ENCODE data around the gene THADA. TPM values are rescaled to one million over a fixed set of nuclear protein-coding genes. Genes with fewer than 3 reads are reported as not detected.

The THADA gene
- total RNA-seq, 1 experiment from 2014 or later, result 27.5 TPM

DNA sequence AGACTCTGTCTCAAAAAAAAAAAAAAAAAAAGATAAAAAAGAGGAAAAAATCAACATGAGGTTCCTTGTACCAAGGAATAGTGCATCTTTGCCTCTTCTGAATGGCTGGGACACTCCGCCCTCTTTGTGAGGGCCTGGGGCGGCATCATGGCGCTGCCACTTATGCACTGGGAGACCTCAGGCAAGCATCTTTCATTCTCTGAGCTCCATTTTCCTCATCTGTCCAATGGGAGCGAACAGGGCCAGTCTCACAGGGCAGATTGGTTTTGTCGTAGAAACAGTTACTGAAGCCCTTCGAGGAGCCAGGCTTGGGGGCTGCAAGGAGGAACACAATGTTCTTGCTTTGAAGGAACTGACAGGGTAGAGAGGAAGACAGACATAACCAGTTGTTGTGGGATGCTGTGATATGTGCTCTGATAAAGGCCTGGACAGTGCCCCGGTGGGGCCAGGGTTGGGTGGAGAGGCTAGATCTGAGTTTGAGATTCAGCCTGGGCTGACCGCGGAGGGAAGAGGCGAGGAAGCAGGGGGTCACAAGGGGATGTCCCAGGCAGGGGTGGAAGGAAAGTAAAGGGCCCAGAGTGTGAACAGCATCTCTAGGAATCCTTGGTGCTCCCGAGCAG, 383.5 kb downstream of the THADA start:
- TF ChIP-seq ZBTB21 (CRISPR knock-in tag; IDR thresholded peaks at IDR 0.05; ENCODE audit: borderline replicate concordance), result no peak
- TF ChIP-seq KAT7 (CRISPR knock-in tag; IDR thresholded peaks at IDR 0.05; ENCODE audit: borderline replicate concordance), result no peak
- TF ChIP-seq, protein P1, sequence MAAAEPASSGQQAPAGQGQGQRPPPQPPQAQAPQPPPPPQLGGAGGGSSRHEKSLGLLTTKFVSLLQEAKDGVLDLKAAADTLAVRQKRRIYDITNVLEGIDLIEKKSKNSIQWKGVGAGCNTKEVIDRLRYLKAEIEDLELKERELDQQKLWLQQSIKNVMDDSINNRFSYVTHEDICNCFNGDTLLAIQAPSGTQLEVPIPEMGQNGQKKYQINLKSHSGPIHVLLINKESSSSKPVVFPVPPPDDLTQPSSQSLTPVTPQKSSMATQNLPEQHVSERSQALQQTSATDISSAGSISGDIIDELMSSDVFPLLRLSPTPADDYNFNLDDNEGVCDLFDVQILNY (CRISPR knock-in tag; IDR thresholded peaks at IDR 0.05), result no peak
- TF ChIP-seq ZNF671 (CRISPR knock-in tag; IDR thresholded peaks at IDR 0.05), result no peak
- TF ChIP-seq, protein P2, sequence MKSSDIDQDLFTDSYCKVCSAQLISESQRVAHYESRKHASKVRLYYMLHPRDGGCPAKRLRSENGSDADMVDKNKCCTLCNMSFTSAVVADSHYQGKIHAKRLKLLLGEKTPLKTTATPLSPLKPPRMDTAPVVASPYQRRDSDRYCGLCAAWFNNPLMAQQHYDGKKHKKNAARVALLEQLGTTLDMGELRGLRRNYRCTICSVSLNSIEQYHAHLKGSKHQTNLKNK (CRISPR knock-in tag; IDR thresholded peaks at IDR 0.05), result no peak
- TF ChIP-seq SOX15 (CRISPR knock-in tag; IDR thresholded peaks at IDR 0.05), result no peak
- TF ChIP-seq ZNF219 (CRISPR knock-in tag; IDR thresholded peaks at IDR 0.05; ENCODE audit: borderline replicate concordance), result no peak
- no peak for TF ChIP-seq ETV6 (CRISPR knock-in tag; IDR thresholded peaks at IDR 0.05)
- TF ChIP-seq, protein P3, sequence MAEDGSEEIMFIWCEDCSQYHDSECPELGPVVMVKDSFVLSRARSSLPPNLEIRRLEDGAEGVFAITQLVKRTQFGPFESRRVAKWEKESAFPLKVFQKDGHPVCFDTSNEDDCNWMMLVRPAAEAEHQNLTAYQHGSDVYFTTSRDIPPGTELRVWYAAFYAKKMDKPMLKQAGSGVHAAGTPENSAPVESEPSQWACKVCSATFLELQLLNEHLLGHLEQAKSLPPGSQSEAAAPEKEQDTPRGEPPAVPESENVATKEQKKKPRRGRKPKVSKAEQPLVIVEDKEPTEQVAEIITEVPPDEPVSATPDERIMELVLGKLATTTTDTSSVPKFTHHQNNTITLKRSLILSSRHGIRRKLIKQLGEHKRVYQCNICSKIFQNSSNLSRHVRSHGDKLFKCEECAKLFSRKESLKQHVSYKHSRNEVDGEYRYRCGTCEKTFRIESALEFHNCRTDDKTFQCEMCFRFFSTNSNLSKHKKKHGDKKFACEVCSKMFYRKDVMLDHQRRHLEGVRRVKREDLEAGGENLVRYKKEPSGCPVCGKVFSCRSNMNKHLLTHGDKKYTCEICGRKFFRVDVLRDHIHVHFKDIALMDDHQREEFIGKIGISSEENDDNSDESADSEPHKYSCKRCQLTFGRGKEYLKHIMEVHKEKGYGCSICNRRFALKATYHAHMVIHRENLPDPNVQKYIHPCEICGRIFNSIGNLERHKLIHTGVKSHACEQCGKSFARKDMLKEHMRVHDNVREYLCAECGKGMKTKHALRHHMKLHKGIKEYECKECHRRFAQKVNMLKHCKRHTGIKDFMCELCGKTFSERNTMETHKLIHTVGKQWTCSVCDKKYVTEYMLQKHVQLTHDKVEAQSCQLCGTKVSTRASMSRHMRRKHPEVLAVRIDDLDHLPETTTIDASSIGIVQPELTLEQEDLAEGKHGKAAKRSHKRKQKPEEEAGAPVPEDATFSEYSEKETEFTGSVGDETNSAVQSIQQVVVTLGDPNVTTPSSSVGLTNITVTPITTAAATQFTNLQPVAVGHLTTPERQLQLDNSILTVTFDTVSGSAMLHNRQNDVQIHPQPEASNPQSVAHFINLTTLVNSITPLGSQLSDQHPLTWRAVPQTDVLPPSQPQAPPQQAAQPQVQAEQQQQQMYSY (CRISPR knock-in tag; IDR thresholded peaks at IDR 0.05), result no peak
- no peak for TF ChIP-seq ELF4 (CRISPR knock-in tag; IDR thresholded peaks at IDR 0.05; ENCODE audit: low read depth)
- no peak for TF ChIP-seq SP1 (CRISPR knock-in tag; conservative IDR thresholded peaks at IDR 0.05)
- no peak for TF ChIP-seq ZNF396 (CRISPR knock-in tag; IDR thresholded peaks at IDR 0.05; ENCODE audit: borderline replicate concordance)
- TF ChIP-seq, protein P4, sequence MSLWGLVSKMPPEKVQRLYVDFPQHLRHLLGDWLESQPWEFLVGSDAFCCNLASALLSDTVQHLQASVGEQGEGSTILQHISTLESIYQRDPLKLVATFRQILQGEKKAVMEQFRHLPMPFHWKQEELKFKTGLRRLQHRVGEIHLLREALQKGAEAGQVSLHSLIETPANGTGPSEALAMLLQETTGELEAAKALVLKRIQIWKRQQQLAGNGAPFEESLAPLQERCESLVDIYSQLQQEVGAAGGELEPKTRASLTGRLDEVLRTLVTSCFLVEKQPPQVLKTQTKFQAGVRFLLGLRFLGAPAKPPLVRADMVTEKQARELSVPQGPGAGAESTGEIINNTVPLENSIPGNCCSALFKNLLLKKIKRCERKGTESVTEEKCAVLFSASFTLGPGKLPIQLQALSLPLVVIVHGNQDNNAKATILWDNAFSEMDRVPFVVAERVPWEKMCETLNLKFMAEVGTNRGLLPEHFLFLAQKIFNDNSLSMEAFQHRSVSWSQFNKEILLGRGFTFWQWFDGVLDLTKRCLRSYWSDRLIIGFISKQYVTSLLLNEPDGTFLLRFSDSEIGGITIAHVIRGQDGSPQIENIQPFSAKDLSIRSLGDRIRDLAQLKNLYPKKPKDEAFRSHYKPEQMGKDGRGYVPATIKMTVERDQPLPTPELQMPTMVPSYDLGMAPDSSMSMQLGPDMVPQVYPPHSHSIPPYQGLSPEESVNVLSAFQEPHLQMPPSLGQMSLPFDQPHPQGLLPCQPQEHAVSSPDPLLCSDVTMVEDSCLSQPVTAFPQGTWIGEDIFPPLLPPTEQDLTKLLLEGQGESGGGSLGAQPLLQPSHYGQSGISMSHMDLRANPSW (CRISPR knock-in tag; conservative IDR thresholded peaks at IDR 0.05; ENCODE audit: low read depth), result no peak
- no peak for TF ChIP-seq NFE2L1 (CRISPR knock-in tag; IDR thresholded peaks at IDR 0.05)
- TF ChIP-seq, protein P5, sequence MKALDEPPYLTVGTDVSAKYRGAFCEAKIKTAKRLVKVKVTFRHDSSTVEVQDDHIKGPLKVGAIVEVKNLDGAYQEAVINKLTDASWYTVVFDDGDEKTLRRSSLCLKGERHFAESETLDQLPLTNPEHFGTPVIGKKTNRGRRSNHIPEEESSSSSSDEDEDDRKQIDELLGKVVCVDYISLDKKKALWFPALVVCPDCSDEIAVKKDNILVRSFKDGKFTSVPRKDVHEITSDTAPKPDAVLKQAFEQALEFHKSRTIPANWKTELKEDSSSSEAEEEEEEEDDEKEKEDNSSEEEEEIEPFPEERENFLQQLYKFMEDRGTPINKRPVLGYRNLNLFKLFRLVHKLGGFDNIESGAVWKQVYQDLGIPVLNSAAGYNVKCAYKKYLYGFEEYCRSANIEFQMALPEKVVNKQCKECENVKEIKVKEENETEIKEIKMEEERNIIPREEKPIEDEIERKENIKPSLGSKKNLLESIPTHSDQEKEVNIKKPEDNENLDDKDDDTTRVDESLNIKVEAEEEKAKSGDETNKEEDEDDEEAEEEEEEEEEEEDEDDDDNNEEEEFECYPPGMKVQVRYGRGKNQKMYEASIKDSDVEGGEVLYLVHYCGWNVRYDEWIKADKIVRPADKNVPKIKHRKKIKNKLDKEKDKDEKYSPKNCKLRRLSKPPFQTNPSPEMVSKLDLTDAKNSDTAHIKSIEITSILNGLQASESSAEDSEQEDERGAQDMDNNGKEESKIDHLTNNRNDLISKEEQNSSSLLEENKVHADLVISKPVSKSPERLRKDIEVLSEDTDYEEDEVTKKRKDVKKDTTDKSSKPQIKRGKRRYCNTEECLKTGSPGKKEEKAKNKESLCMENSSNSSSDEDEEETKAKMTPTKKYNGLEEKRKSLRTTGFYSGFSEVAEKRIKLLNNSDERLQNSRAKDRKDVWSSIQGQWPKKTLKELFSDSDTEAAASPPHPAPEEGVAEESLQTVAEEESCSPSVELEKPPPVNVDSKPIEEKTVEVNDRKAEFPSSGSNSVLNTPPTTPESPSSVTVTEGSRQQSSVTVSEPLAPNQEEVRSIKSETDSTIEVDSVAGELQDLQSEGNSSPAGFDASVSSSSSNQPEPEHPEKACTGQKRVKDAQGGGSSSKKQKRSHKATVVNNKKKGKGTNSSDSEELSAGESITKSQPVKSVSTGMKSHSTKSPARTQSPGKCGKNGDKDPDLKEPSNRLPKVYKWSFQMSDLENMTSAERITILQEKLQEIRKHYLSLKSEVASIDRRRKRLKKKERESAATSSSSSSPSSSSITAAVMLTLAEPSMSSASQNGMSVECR (CRISPR knock-in tag; IDR thresholded peaks at IDR 0.05; ENCODE audit: borderline replicate concordance), result no peak
- TF ChIP-seq NR1H2 (CRISPR knock-in tag; IDR thresholded peaks at IDR 0.05), result no peak
- no peak overlapping the region for H3K4me3 Mint-ChIP-seq
- ATAC-seq (no peak), DNase-seq (ENCODE audit: low spot score) (no peak)
- ChIA-PET CTCF (interaction anchor here (0.6 to 0.7 kb wide), 3 partner anchors 28 to 1839 kb away, joined by 3 to 4 read pairs (median 3); no protein-coding TSS in a partner anchor), POLR2A (interaction anchor here (0.5 kb wide), 1 partner anchor 90 kb away, joined by 5 read pairs; no protein-coding TSS in a partner anchor)
- H3K27me3 Mint-ChIP-seq (ENCODE audit: low read depth), result no peaks in the 10 kb centered on the region
- peaks cover 51% of the 10 kb centered on the region for H3K4me1 Mint-ChIP-seq
- H3K27ac Mint-ChIP-seq, result no peak overlapping the region
- no peaks in the 10 kb centered on the region for H3K36me3 Mint-ChIP-seq
- no peaks in the 10 kb centered on the region for H3K9me3 Mint-ChIP-seq
